Hepatocyte (in vitro differentiated cells): ENCODE results near the gene ADORA1. TPM values are rescaled to one million over a fixed set of nuclear protein-coding genes. Genes with fewer than 3 reads are reported as not detected.

Experiments
- DNase-seq: peaks from one replicate; pipeline ENCODE4 v3.0.0-alpha.2; 2016; ENCODE audit warnings: low spot score
- H2AFZ ChIP-seq: fragments of 200-600 bp; sonication (generic); 2 replicates; pipeline ENCODE4 v1.6.0; 2016; ENCODE audit warnings: antibody characterized with exemption, mild to moderate bottlenecking
- H3K27ac ChIP-seq: fragments of 200-600 bp; sonication (generic); 2 replicates; pipeline ENCODE4 v1.5.1; 2016; ENCODE audit warnings: mild to moderate bottlenecking
- H3K27me3 ChIP-seq: fragments of 200-600 bp; sonication (generic); 2 replicates; pipeline ENCODE4 v1.6.1; 2016
- H3K36me3 ChIP-seq: fragments of 200-600 bp; sonication (generic); replicated peaks from 2 replicates; pipeline ENCODE4 v1.5.1; 2016; ENCODE audit warnings: low read depth; ENCODE audit not compliant: insufficient read depth
- H3K4me1 ChIP-seq: fragments of 200-600 bp; sonication (generic); 2 replicates; pipeline ENCODE4 v1.5.1; 2016; ENCODE audit warnings: mild to moderate bottlenecking, moderate library complexity; ENCODE audit not compliant: insufficient read depth
- H3K4me2 ChIP-seq: fragments of 200-600 bp; sonication (generic); 2 replicates; pipeline ENCODE4 v1.6.0; 2016
- H3K4me3 ChIP-seq: fragments of 200-600 bp; sonication (generic); 2 replicates; pipeline ENCODE4 v1.5.1; 2016; ENCODE audit warnings: mild to moderate bottlenecking
- H3K79me2 ChIP-seq: fragments of 200-600 bp; sonication (generic); 2 replicates; pipeline ENCODE4 v1.6.0; 2017; ENCODE audit warnings: mild to moderate bottlenecking
- H3K9me2 ChIP-seq: fragments of 200-600 bp; sonication (generic); replicated peaks from 2 replicates; pipeline ENCODE4 v1.6.0; 2017; ENCODE audit warnings: mild to moderate bottlenecking; ENCODE audit not compliant: insufficient read depth
- H3K9me3 ChIP-seq: fragments of 200-600 bp; sonication (generic); 2 replicates; pipeline ENCODE4 v1.5.1; 2016; ENCODE audit warnings: low read depth, mild to moderate bottlenecking
- H4K20me1 ChIP-seq: fragments of 200-600 bp; sonication (generic); 2 replicates; pipeline ENCODE4 v1.6.0; 2016; ENCODE audit warnings: mild to moderate bottlenecking; ENCODE audit not compliant: insufficient read depth, poor library complexity, severe bottlenecking
- CTCF ChIP-seq: fragments of 200-600 bp; sonication (generic); IDR thresholded peaks from 2 replicates; pipeline ENCODE4 v1.5.1; 2016; ENCODE audit warnings: antibody characterized with exemption, mild to moderate bottlenecking; ENCODE audit not compliant: poor library complexity
- EZH2 ChIP-seq: fragments of 200-600 bp; sonication (generic); IDR thresholded peaks from 2 replicates; pipeline ENCODE4 v1.6.1; 2016; ENCODE audit warnings: antibody characterized with exemption, mild to moderate bottlenecking, borderline replicate concordance
- EZH2phosphoT487 ChIP-seq: fragments of 200-600 bp; sonication (generic); IDR thresholded peaks from one replicate; pipeline ENCODE4 v1.6.1; 2018; ENCODE audit warnings: antibody characterized with exemption, mild to moderate bottlenecking, low read depth, moderate library complexity; ENCODE audit not compliant: unreplicated experiment, severe bottlenecking
- WGBS: methylation state at CpG from one replicate; pipeline ENCODE4 v1.1.6; 2016; ENCODE audit warnings: low lambda C conversion rate; ENCODE audit errors: missing lambda C conversion rate; 5-methylcytosine and 5-hydroxymethylcytosine counted together
- polyA plus RNA-seq: library from polyadenylated mRNA; unstranded; fragments of >200 nt; fragmentation: Nextera tagmentation; extraction: Ambion mirVana; gene quantifications from 2 replicates; pipeline ENCODE4 v1.2.1, GENCODE V29; 2016
- total RNA-seq: library from RNA; depleted of rRNA; stranded (reverse); fragments of >200 nt; gene quantifications from 2 replicates; pipeline ENCODE4 v1.2.3, GENCODE V29; 2014

ADORA1 gene
- total and polyA plus RNA-seq, 2 experiments from 2014 or later: 2.0 to 2.3 TPM

- Histone ChIP-seq H3K9me2 (no peaks in the 10 kb centered on the region), H3K27ac (no peak overlapping the region), H3K4me3 (no peak overlapping the region), H3K4me1 (no peaks in the 10 kb centered on the region), H3K36me3 (no peaks in the 10 kb centered on the region), H4K20me1 (no peaks in the 10 kb centered on the region), H3K79me2 (no peaks in the 10 kb centered on the region), H3K4me2 (no peak overlapping the region), H3K9me3 (no peaks in the 10 kb centered on the region), H2AFZ (no peak overlapping the region), H3K27me3 (no peaks in the 10 kb centered on the region)
- TF ChIP-seq EZH2 (no peak), CTCF (no peak), EZH2phosphoT487 (no peak)
- WGBS: 82% methylated on average over 7 of the region's 7 CpGs
- no peak for DNase-seq
These were observed 36.5 kb downstream of the ADORA1 start for GRCh38 chr1:203163891-203164635.

GRCh38 chr1:203165101-203165799 lies 37.7 kb downstream of the ADORA1 start:
- Histone ChIP-seq H3K27ac (no peak overlapping the region), H3K4me2 (no peak overlapping the region), H2AFZ (no peak overlapping the region), H3K79me2 (no peaks in the 10 kb centered on the region), H3K9me2 (no peaks in the 10 kb centered on the region), H3K4me1 (no peaks in the 10 kb centered on the region), H3K9me3 (no peaks in the 10 kb centered on the region), H3K27me3 (no peaks in the 10 kb centered on the region), H4K20me1 (no peaks in the 10 kb centered on the region), H3K36me3 (no peaks in the 10 kb centered on the region), H3K4me3 (no peak overlapping the region)
- whole genome bisulfite sequencing: 95% methylated on average over 28 of the region's 28 CpGs
- TF ChIP-seq EZH2 (no peak), EZH2phosphoT487 (no peak), CTCF (no peak)
- no peak for DNase-seq

DNA sequence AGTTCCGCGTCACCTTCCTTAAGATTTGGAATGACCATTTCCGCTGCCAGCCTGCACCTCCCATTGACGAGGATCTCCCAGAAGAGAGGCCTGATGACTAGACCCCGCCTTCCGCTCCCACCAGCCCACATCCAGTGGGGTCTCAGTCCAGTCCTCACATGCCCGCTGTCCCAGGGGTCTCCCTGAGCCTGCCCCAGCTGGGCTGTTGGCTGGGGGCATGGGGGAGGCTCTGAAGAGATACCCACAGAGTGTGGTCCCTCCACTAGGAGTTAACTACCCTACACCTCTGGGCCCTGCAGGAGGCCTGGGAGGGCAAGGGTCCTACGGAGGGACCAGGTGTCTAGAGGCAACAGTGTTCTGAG lies 38.3 kb downstream of the ADORA1 start:
- Histone ChIP-seq H3K9me3 (no peaks in the 10 kb centered on the region), H3K79me2 (no peaks in the 10 kb centered on the region)

More for the DNA sequence above, 38.3 kb downstream of the ADORA1 start:
- H3K27ac ChIP-seq: no peak overlapping the region
- WGBS: 96% methylated on average over 8 of the region's 8 CpGs
- H2AFZ ChIP-seq: no peak overlapping the region
- TF ChIP-seq EZH2: no peak
- no peak for TF ChIP-seq EZH2phosphoT487
- no peak for TF ChIP-seq CTCF
- no peaks in the 10 kb centered on the region for H3K36me3 ChIP-seq
- H4K20me1 ChIP-seq: no peaks in the 10 kb centered on the region
- DNase-seq: no peak
- H3K27me3 ChIP-seq: no peaks in the 10 kb centered on the region
- H3K9me2 ChIP-seq: no peaks in the 10 kb centered on the region
- no peak overlapping the region for H3K4me2 ChIP-seq
- H3K4me1 ChIP-seq: no peaks in the 10 kb centered on the region
- no peak overlapping the region for H3K4me3 ChIP-seq
